Amniotic stem cell (primary cell): ENCODE measurements around the gene IRF2BPL.

Experiments used
- DNase-seq: peaks from one replicate; lab custom pipeline; 2025; lab: John Stamatoyannopoulos, UW

IRF2BPL gene

DNA sequence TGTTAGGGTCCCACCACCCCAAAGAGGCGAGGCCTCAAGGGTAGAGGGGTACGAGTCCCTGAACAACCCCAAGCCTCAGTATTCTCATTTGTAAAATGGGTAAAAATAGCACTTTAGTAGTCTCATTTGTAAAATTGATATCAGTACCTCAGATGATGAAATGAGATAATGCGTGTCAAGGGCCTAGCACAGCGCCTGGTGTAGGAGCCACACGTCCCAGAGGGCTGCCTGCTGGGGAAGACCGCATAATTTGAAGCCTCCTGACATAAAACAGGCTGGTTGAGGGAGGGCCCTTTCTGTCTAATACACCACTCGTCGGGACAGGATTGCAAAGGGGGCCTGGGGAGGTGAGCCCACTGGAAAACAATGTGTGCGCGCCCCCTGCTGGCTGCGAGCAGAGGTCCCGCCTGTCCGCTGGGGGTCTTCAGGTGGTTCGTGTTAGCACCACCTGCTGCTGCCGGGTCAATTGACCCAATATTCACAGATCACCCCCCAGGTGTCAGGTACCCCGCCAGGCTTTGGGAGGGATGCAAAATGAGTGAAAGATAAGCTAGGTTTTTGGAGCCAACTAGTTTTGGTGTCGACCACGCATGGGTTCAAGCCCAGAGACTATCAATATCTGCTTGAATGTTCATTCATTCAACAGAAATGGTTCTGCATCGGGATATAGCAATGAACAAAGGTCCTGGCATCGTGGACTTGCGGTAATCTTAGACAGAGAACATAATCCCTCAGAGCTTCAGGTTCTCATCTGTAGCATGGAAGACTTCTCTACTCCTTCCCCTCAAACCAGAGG, 24.7 kb upstream of the IRF2BPL start:
- no peak for DNase-seq

DNA sequence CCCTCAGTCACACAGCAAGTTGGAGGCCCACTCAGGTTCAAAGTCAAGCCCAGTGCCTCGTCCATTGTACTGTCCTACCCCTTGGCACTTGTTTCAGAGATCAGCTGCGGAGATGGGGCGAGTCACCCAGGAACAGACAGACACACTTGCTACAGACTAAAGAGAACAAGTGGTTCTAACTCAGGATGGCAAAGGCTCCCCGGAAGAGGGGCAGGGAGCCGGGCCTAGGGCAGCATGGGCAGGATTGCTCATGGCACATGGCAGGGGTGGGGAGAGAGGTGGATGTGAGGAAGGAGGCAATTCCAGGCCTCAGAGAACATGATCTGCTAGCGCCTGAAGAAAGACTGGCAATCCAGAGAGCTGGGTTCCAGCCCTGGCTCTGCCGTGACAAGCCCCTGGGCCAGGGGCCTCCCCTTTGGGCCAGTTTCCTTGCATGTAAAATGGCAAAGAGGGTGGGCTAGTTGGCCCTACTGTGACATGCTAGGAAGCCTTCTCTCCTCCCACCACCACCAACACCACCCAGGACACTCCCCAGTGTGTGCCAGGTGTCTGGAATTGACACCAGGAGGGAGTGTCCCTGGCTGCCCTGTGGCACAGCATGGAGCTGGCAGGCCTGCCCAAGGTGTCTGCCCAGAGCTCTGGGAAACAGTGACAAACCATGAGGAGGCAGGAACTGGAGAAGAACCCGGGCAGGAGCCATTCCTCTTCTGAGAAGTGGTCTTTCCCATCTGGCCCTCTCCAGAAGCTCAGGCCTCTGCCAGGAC, 24.0 kb upstream of the IRF2BPL start:
- DNase-seq = no peak

DNA sequence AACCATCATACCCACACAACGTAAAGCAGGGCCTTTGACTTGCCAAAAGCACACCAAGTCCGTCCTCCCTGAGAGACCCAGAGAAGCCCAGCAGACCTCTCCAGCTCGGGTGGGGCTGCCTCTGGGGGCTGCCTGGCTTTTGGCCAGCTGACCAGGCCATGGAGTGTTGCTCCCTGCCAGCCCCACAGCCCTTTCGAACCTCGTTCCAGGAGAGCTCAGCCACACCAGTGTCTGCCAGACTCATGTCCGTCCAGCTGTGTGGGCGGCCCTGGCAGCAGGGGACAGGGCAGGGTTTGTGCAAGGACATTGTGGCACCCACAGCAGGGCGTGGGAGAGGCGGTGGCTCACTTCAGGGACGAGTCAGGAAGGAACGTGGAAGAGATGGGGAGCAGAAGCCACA, 22.6 kb upstream of the IRF2BPL start:
- no peak for DNase-seq

- DNase-seq = no peak
Observed at GRCh38 chr14:77046721-77047120, 18.2 kb upstream of the IRF2BPL start.

- DNase-seq = no peak
Observed at GRCh38 chr14:77045238-77046162, 17.0 kb upstream of the IRF2BPL start.

DNA sequence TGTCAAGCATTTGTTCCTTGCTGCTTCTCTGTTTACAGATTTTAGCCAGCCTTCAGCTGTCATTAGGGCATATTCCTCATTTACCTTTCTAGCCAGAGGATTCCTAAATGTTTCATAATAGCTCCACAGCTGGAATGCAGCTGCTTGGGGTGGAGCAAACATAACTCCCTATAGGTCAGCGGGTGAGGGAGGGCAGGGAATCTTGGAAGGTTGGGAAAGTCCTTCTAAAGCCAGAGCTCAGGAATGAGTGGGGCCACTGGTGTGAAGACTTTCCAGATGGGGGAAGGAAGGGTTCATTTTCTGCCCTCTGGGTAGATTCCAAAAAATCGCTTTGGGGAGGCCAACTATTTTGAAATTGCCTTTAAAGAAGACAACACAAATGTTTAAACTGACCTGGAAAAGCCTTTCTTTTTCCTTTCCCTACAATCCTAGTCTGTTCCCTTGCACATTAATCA, 16.3 kb upstream of the IRF2BPL start:
- DNase-seq = no peak

GRCh38 chr14:77043984-77044485, 15.5 kb upstream of the IRF2BPL start:
- no peak for DNase-seq

DNA sequence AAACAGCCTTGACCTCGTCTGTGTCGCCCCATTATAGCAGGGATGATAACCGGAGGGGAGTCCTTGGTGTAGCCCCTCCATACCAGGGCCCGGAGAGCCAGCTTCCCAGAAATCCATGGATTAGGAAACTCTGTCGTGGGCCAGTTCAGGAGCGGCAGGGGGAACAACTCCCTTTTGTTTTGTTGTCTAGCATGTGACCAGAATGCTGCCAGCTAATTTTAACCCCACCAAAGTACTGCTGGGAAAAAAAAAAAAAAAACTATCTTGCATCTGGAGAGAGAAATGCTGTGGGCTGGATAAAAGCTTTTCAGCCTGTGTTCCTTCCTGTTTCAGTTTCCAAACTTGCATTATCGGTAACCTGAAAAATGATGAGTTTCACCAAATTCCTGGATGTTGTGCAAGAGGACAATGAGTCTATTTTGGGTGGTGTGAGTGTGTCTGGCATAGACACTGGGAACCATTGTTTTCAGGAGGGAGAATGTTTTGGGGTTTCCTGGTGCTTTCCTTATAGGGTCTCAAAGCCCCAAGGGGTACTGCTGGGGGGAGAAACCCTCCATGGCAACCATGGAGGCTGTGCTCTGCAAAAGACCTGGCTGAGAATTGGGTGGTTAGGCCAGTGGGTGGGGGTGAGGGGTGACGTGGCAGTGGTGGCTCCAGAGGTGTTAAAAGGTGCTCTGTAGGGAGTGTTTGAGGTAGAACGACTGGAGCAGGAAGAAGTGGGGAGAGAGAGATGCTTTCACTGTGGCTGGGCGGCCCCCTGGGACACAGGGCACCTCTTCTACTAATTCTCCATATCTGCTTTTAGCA, 14.9 kb upstream of the IRF2BPL start:
- no peak for DNase-seq

- DNase-seq = no peak
Observed at GRCh38 chr14:77041881-77042545, 13.5 kb upstream of the IRF2BPL start.

DNA sequence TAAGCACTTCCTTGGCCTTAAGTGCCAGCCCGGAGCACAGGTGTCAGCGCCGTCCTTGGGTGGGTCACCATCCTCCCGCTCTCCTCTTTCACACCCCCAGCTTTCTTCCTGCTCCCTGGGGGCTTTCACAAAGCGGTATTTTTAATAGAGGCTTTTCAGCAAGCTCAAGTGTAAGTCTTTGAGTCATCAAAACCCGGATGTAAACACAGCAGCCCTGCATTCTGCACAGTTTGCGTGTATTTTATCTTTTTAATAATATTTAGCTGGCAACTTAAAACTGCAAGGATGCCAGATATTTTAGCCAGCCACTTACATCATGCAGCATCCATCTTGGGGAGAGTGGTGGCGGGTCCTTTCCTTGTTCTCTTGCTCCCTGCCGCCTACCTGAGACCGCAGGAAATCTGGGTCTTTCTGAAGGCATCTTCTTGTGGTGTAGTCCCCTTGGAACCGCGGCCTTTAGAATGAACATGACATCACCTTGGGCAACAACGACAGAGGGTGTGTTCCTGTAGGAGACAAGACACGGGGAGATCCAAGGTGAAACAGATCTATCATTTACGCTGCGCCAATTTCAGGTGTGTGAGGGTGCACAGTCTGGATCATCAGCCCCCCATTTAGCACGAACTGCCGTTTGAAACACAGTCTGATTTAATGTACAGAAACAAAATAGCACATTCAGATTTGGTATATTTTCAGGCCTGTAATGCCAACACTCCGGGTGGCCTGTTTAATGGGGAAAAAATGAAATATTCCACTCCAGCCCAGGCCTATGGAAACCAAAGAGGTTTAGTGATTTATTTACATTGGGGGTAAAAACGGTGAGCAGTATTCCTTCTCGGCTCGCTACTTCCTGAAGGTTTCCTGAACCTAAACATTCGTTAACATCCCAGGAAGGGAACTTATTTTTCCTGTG, 12.5 kb upstream of the IRF2BPL start:
- DNase-seq = peak; percentile 61

GRCh38 chr14:77040059-77040740, 11.7 kb upstream of the IRF2BPL start:
- DNase-seq = peak; percentile 93

GRCh38 chr14:77039285-77040058, 11.0 kb upstream of the IRF2BPL start:
- DNase-seq = no peak

DNA sequence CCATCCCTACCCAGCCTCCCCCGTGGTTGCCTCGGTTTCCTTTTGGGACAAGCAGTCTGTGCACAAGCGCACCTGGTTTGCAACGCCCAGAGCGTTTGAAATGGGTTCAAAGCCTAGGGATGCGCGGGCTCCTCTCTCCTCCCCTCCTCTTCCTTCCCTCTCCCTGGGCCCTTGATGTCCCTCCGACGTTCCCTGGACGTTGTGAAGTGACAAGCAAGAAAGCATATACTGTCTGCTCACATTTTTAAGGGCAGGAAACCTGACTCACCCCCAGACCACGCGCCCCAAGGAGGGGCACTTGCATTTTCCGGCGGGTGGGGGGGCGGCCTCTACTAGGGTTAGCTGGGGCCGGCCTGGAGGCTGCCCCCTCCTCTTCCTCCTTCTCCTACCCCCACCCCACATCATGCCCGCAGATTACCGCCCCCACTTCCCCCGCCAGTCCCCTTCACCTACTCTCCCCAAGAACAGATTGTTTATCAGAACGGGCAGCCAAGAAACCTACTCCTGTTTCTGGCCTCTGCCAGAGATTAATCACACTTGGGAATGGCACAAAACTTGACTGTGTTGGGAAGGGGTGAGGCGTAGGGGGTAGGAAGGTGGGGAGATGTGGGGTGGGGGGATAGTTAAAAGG, 9.5 kb upstream of the IRF2BPL start:
- DNase-seq = no peak

GRCh38 chr14:77037215-77037937, 8.9 kb upstream of the IRF2BPL start:
- DNase-seq = no peak

DNA sequence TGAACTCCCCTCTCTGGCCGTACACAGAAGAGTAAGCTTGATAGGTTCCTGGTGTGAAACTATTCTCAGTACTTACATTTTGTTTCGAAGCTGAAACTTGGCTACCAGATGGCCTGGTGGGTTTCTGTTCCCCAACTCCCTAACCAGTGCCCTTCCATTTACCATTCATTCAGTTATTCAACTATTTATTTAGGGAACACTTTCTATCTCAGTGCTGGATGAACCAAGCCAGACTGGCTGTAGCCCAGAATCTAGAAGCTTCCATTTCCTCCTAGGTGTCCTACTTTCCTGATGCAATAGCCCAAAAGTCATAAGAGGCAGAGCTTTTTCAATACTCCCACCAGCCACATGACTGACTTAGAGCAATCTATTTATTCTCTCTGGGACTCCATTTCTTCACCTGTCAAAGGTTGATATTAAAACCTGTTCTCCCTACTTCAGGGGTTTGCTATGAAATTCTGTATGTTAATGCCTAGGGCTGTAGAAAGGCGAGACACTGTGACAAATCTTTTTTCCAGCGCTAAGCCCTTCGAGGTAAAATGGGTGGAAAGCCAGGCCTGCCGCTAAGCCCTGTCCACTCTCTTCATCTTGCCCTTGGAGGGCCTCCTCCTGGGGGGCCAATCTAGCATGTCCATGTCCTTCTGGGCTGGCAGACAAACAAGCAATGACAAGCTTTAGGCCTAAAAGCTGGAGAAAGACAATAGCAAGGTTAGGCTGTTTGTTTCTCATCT, 8.1 kb upstream of the IRF2BPL start:
- no peak for DNase-seq

- no peak for DNase-seq
Observed at GRCh38 chr14:77035267-77035666, 6.8 kb upstream of the IRF2BPL start.
